SK-N-SH (cell line): ENCODE results near the gene SMIM27. TPM values are rescaled to one million over a fixed set of nuclear protein-coding genes. Genes with fewer than 3 reads are reported as not detected.

Experiments used
- CTCF ChIA-PET: fragments of 300-600, 350-600 bp; formaldehyde crosslinking; extraction: SDS; loops from one replicate; lab custom pipeline; 2021; lab: Yijun Ruan, JAX
- POLR2A ChIA-PET: fragments of 350-600 bp; sonication (Branson Sonifier 250); formaldehyde crosslinking; extraction: SDS; loops from one replicate; lab custom pipeline; 2020; ENCODE audit warnings: antibody characterized with exemption, inconsistent platforms; lab: Yijun Ruan, JAX
- DNase-seq: peaks from one replicate; pipeline ENCODE4 v3.0.0; 2012
- H2AFZ ChIP-seq: fragments of 200-600 bp; sonication (generic); 2 replicates; pipeline ENCODE4 v1.8.1; 2016; ENCODE audit warnings: antibody characterized with exemption, mild to moderate bottlenecking, low read depth
- H3F3A ChIP-seq: fragments of 200-600 bp; sonication (generic); replicated peaks from 2 replicates; pipeline ENCODE3; 2016; ENCODE audit warnings: antibody characterized with exemption, mild to moderate bottlenecking; ENCODE audit not compliant: insufficient read depth
- H3K27ac ChIP-seq, 2 experiments: fragments of 200-500 bp in 1 of 2; fragments of 200-600 bp in 1 of 2; sonication (Bioruptor generic) in 1 of 2; sonication (generic), shearing (Covaris generic) in 1 of 2; 2 replicates each; pipeline versions ENCODE4 v1.5.1 to v1.6.1; 2014 to 2016; ENCODE audit warnings: low read depth in 2 of 2, inconsistent platforms in 1 of 2, low read length in 1 of 2, mild to moderate bottlenecking in 1 of 2, mixed read lengths in 1 of 2
- H3K27me3 ChIP-seq: fragments of 200-600 bp; sonication (generic), shearing (Covaris generic); 2 replicates; pipeline ENCODE4 v1.6.1; 2016; ENCODE audit warnings: mixed run types; ENCODE audit not compliant: insufficient read depth
- H3K36me3 ChIP-seq, 2 experiments: fragments of 200-500 bp in 1 of 2; fragments of 200-600 bp in 1 of 2; sonication (Bioruptor generic) in 1 of 2; sonication (generic) in 1 of 2; replicated peaks in 1 of 2; 2 replicates each; pipeline versions ENCODE3 to v1.5.1; 2014 to 2016; ENCODE audit warnings: low read length in 1 of 2, mild to moderate bottlenecking in 1 of 2; ENCODE audit not compliant: insufficient read depth in 2 of 2, control insufficient read depth in 1 of 2
- H3K4me1 ChIP-seq, 2 experiments: fragments of 200-500 bp in 1 of 2; fragments of 200-600 bp in 1 of 2; sonication (Bioruptor generic) in 1 of 2; sonication (generic), shearing (Covaris generic) in 1 of 2; 2 replicates each; pipeline versions ENCODE4 v1.5.1 to v1.6.1; 2014 to 2016; ENCODE audit warnings: low read depth in 1 of 2, low read length in 1 of 2, mixed run types in 1 of 2; ENCODE audit not compliant: insufficient read depth in 2 of 2, control insufficient read depth in 1 of 2
- H3K4me2 ChIP-seq: fragments of 200-600 bp; sonication (generic), shearing (Covaris generic); 2 replicates; pipeline ENCODE4 v1.6.1; 2017; ENCODE audit warnings: mixed run types
- H3K4me3 ChIP-seq, 2 experiments: fragments of 200-500 bp in 1 of 2; fragments of 200-600 bp in 1 of 2; sonication (Bioruptor generic) in 1 of 2; sonication (generic), shearing (Covaris generic) in 1 of 2; 2 replicates each; pipeline versions ENCODE4 v1.5.1 to v1.8.1; 2014 to 2016; ENCODE audit warnings: low read depth in 2 of 2, inconsistent platforms in 1 of 2, low read length in 1 of 2, mild to moderate bottlenecking in 1 of 2, mixed read lengths in 1 of 2, moderate library complexity in 1 of 2
- H3K79me2 ChIP-seq: fragments of 200-600 bp; sonication (generic); 2 replicates; pipeline ENCODE4 v1.8.1; 2017; ENCODE audit warnings: mild to moderate bottlenecking; ENCODE audit not compliant: insufficient read depth
- H3K9ac ChIP-seq: fragments of 200-600 bp; sonication (generic); 2 replicates; pipeline ENCODE4 v1.6.1; 2017; ENCODE audit warnings: mixed run types
- H3K9me2 ChIP-seq: fragments of 200-600 bp; sonication (generic); 2 replicates; pipeline ENCODE4 v1.6.1; 2017; ENCODE audit warnings: mixed run types
- H3K9me3 ChIP-seq: fragments of 200-600 bp; sonication (generic); 2 replicates; pipeline ENCODE4 v1.6.1; 2017; ENCODE audit warnings: mixed run types, mild to moderate bottlenecking, moderate library complexity
- H4K20me1 ChIP-seq: fragments of 200-600 bp; sonication (generic); 2 replicates; pipeline ENCODE4 v1.6.1; 2017; ENCODE audit warnings: mild to moderate bottlenecking, mixed run types; ENCODE audit not compliant: insufficient read depth
- EP300 ChIP-seq, 2 experiments: IDR thresholded peaks; 2 replicates each; pipeline versions ENCODE4 v1.4.0 to v1.6.1; 2012; ENCODE audit warnings: borderline replicate concordance in 1 of 2, low read depth in 1 of 2, low read length in 1 of 2
- FOSL2 ChIP-seq: IDR thresholded peaks from 2 replicates; pipeline ENCODE4 v1.4.0; 2012; ENCODE audit warnings: low read depth, mild to moderate bottlenecking, moderate library complexity, borderline replicate concordance
- FOXJ3 ChIP-seq: sonication (generic); formaldehyde crosslinking; IDR thresholded peaks from 2 replicates; pipeline ENCODE4 v1.5.1; 2020; ENCODE audit warnings: mild to moderate bottlenecking, missing genetic modification reagents
- IRF3 ChIP-seq: fragments of 150-350 bp; IDR thresholded peaks from 2 replicates; pipeline ENCODE4 v1.6.1; 2016; ENCODE audit warnings: mild to moderate bottlenecking, low read depth, low read length
- JUND ChIP-seq: IDR thresholded peaks from 2 replicates; pipeline ENCODE4 v1.4.0; 2012
- MEF2A ChIP-seq: IDR thresholded peaks from 2 replicates; pipeline ENCODE4 v1.4.0; 2012; ENCODE audit warnings: low read depth, borderline replicate concordance
- NRF1 ChIP-seq: IDR thresholded peaks from 2 replicates; pipeline ENCODE4 v1.6.1; 2012; ENCODE audit warnings: low read depth, mild to moderate bottlenecking, low read length
- POLR2AphosphoS5 ChIP-seq: IDR thresholded peaks from 2 replicates; pipeline ENCODE4 v1.6.1; 2012; ENCODE audit warnings: low read depth, low read length
- RAD21 ChIP-seq: IDR thresholded peaks from 2 replicates; pipeline ENCODE4 v1.6.1; 2012; ENCODE audit warnings: mild to moderate bottlenecking, low read length
- REST ChIP-seq: IDR thresholded peaks from 2 replicates; pipeline ENCODE4 v1.6.1; 2012; ENCODE audit warnings: mild to moderate bottlenecking, low read depth, low read length, moderate library complexity
- SMC3 ChIP-seq: IDR thresholded peaks from 2 replicates; pipeline ENCODE4 v1.6.1; 2012; ENCODE audit warnings: low read depth, low read length, improper control_type of control experiment
- TEAD4 ChIP-seq: IDR thresholded peaks from 2 replicates; pipeline ENCODE4 v1.4.0; 2012; ENCODE audit warnings: mild to moderate bottlenecking, borderline replicate concordance; ENCODE audit not compliant: insufficient read depth
- USF1 ChIP-seq: IDR thresholded peaks from 2 replicates; pipeline ENCODE4 v1.4.0; 2012; ENCODE audit warnings: low read depth, borderline replicate concordance
- ZBTB33 ChIP-seq: IDR thresholded peaks from 2 replicates; pipeline ENCODE4 v1.4.0; 2012; ENCODE audit warnings: low read depth, borderline replicate concordance
- WGBS: methylation state at CpG from one replicate; pipeline ENCODE4 v1.1.6; 2017; ENCODE audit warnings: low lambda C conversion rate; 5-methylcytosine and 5-hydroxymethylcytosine counted together
- polyA plus RNA-seq, 3 experiments: library from polyadenylated mRNA; depleted of rRNA; stranded (reverse); fragments of >200 nt; gene quantifications; 2 replicates each; pipeline ENCODE4 v1.2.3, GENCODE V29; 2012

SMIM27 gene
- polyA plus RNA-seq, 1 of the 3 experiments (the other 2 are of a cell fraction) = 6.0 TPM

- H3K36me3 ChIP-seq = peaks cover 37 to 41% of the 10 kb centered on the region in 2 experiments
- no peaks in the 10 kb centered on the region for H3K27me3 ChIP-seq
- H3K4me2 ChIP-seq = no peak overlapping the region
- ChIA-PET POLR2A (no interaction called here), CTCF (interaction anchor here (1.2 to 8.8 kb wide), 4 partner anchors 13 to 187 kb away, joined by 3 to 71 read pairs (median 6); no protein-coding TSS in a partner anchor)
- no peak overlapping the region for H3K27ac ChIP-seq
- H2AFZ ChIP-seq = no peak overlapping the region
- H3K9ac ChIP-seq = no peak overlapping the region
- H4K20me1 ChIP-seq = peaks cover 3% of the 10 kb centered on the region; the same call in 1 of the 2 replicates
- DNase-seq = no peak
- no peaks in the 10 kb centered on the region for H3K9me3 ChIP-seq
- 97% methylated on average over 6 of the region's 6 CpGs for WGBS
- no peaks in the 10 kb centered on the region for H3F3A ChIP-seq
- peaks cover 3 to 7% of the 10 kb centered on the region in 2 experiments; a peak in 3 of 4 replicates for H3K4me1 ChIP-seq
- H3K9me2 ChIP-seq = no peaks in the 10 kb centered on the region
- no peak overlapping the region for H3K4me3 ChIP-seq
- peaks cover 69% of the 10 kb centered on the region for H3K79me2 ChIP-seq
- TF ChIP-seq ZBTB33 = no peak
- TF ChIP-seq MEF2A = no peak
- TF ChIP-seq IRF3 = no peak
- TF ChIP-seq FOSL2 = no peak
- no peak for TF ChIP-seq NRF1
- no peak for TF ChIP-seq JUND
- TF ChIP-seq FOXJ3 (CRISPR knock-in tag) = no peak
- no peak for TF ChIP-seq REST
- no peak for TF ChIP-seq TEAD4
- TF ChIP-seq, all 33 proteins: peak for 0
These were observed 13.8 kb downstream of the SMIM27 start for GRCh38 chr9:32565967-32566366.

DNA sequence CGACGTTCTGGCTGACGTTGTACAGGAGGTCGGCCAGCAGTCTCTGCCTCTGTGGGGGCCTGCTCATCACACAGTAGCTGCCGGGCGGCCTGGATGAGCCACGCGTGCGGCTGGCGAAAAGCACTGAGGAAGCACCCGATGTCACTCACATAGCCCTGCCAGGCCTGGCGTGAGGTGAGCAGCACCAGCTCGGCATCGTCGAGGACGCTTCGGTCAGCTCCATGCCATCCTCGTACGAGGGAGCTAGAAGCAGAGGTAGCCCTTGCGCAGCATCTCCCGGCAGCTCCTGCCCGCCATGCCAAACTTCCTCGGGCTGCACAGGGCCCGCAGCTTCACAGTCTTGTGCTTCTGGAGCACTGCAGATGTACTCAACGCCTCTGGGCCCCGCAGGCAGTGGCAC lies 14.6 kb downstream of the SMIM27 start:
- Histone ChIP-seq H3K79me2 (peaks cover 71% of the 10 kb centered on the region), H3K9me3 (no peaks in the 10 kb centered on the region), H2AFZ (no peak overlapping the region), H4K20me1 (peaks cover 9% of the 10 kb centered on the region; the same call in 1 of the 2 replicates), H3K9me2 (no peaks in the 10 kb centered on the region), H3K4me3 (no peak overlapping the region), H3K4me1 (peaks cover 11 to 13% of the 10 kb centered on the region in 2 experiments; a peak in 3 of 4 replicates)
- 94% methylated on average over 20 of the region's 26 CpGs for WGBS
- CTCF ChIA-PET = interaction anchor here (1.0 to 8.8 kb wide), 5 partner anchors 13 to 188 kb away, joined by 3 to 71 read pairs (median 5); no protein-coding TSS in a partner anchor
- POLR2A ChIA-PET = no interaction called here
- DNase-seq = no peak
- TF ChIP-seq FOXJ3 (CRISPR knock-in tag) (no peak), SMC3 (no peak), TEAD4 (no peak), POLR2AphosphoS5 (no peak), USF1 (no peak), MEF2A (no peak), RAD21 (no peak), EP300 (IDR thresholded peaks at IDR 0.05; ENCODE audit: borderline replicate concordance in 1 of 2, low read depth in 1 of 2, low read length in 1 of 2) (no peak)
- TF ChIP-seq, all 33 proteins: peak for 0
- H3K9ac ChIP-seq = no peak overlapping the region
- H3K36me3 ChIP-seq = peaks cover 37 to 41% of the 10 kb centered on the region in 2 experiments
- no peaks in the 10 kb centered on the region for H3F3A ChIP-seq
- H3K4me2 ChIP-seq = no peak overlapping the region
- H3K27me3 ChIP-seq = no peaks in the 10 kb centered on the region
- no peak overlapping the region for H3K27ac ChIP-seq
